ENCODE results near the gene COASY.

DNA sequence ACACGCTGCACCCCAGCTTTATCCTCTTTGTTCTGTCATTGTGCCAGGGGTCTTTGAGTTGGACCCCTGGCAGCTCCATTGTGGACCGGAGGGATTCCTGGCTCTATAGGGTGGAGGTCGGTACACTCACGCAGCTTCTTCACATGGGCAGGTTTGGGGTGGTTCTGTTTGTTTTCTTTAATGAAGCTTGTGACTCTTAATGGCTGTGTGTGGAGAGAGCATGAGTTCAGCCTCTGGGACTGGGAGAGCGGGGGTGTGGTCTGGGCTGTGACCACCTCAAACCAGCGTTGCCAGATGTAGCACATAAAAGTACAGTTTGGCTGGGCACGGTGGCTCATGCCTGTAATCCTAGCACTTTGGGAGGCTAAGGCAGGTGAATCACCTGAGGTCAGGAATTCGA lies 47.1 kb upstream of the COASY start:
- no peak for TF ChIP-seq MXI1 (IDR thresholded peaks at IDR 0.05; ENCODE audit: low read depth, low read length)
- TF ChIP-seq, protein P1, sequence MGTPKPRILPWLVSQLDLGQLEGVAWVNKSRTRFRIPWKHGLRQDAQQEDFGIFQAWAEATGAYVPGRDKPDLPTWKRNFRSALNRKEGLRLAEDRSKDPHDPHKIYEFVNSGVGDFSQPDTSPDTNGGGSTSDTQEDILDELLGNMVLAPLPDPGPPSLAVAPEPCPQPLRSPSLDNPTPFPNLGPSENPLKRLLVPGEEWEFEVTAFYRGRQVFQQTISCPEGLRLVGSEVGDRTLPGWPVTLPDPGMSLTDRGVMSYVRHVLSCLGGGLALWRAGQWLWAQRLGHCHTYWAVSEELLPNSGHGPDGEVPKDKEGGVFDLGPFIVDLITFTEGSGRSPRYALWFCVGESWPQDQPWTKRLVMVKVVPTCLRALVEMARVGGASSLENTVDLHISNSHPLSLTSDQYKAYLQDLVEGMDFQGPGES (IDR thresholded peaks at IDR 0.05; ENCODE audit: low read depth, low read length), result no peak
- no peak for TF ChIP-seq YY1 (IDR thresholded peaks at IDR 0.05; ENCODE audit: low read depth)
- no peak for TF ChIP-seq GABPA (IDR thresholded peaks at IDR 0.05; ENCODE audit: low read depth)
- no peak for TF ChIP-seq NFIC (IDR thresholded peaks at IDR 0.05; ENCODE audit: borderline replicate concordance)
